OCI-LY3 (cell line): ENCODE data around the gene DOCK4.

ENCODE experiments used
- EZH2phosphoT487 ChIP-seq: fragments of 200-600 bp; shearing (Covaris generic); IDR thresholded peaks from 2 replicates; pipeline ENCODE4 v1.6.1; 2018; ENCODE audit warnings: antibody characterized with exemption, mixed run types, low read depth
- TF ChIP-seq, protein P1 (sequence below): fragments of 200-600, 300-600 bp; sonication (generic); IDR thresholded peaks from 2 replicates; pipeline ENCODE4 v1.5.1; 2014; ENCODE audit warnings: antibody characterized with exemption, low read length, low read depth

GRCh38 chr7:112018305-112019030 is 187.7 kb downstream of the DOCK4 start:
- TF ChIP-seq, protein P1, sequence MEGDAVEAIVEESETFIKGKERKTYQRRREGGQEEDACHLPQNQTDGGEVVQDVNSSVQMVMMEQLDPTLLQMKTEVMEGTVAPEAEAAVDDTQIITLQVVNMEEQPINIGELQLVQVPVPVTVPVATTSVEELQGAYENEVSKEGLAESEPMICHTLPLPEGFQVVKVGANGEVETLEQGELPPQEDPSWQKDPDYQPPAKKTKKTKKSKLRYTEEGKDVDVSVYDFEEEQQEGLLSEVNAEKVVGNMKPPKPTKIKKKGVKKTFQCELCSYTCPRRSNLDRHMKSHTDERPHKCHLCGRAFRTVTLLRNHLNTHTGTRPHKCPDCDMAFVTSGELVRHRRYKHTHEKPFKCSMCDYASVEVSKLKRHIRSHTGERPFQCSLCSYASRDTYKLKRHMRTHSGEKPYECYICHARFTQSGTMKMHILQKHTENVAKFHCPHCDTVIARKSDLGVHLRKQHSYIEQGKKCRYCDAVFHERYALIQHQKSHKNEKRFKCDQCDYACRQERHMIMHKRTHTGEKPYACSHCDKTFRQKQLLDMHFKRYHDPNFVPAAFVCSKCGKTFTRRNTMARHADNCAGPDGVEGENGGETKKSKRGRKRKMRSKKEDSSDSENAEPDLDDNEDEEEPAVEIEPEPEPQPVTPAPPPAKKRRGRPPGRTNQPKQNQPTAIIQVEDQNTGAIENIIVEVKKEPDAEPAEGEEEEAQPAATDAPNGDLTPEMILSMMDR: no peak
- TF ChIP-seq EZH2phosphoT487: no peak
